SK-N-SH treated with all-trans-retinoic acid at 6 μM for 48 hours (cell line): ENCODE results near the gene PROK1.

Experiments
- CREB5 ChIP-seq: fragments of 250-450 bp; sonication (Bioruptor Pico); IDR thresholded peaks from 2 replicates; pipeline ENCODE4 v1.5.1; 2020; ENCODE audit warnings: low read depth, mild to moderate bottlenecking, moderate library complexity
- ZNF8 ChIP-seq: fragments of 450-650 bp; formaldehyde crosslinking; IDR thresholded peaks from 2 replicates; pipeline ENCODE4 v1.5.0; 2020; ENCODE audit warnings: mild to moderate bottlenecking, moderate library complexity

- TF ChIP-seq ZNF8 (CRISPR knock-in tag) (no peak), CREB5 (CRISPR knock-in tag) (no peak)
Measured at GRCh38 chr1:110463725-110464124, 12.8 kb downstream of the PROK1 start.
